Activated T-helper 1 cell treated with anti-CD3 and anti-CD28 coated beads, Interleukin-2, amount 50 U/mL, for 16 hours (primary cell): ENCODE measurements around the gene MMP11.

ENCODE experiments used
- DNase-seq, 2 donors: peaks; one replicate each; pipeline ENCODE4 v3.0.0-alpha.2; 2020; ENCODE audit warnings: low read depth in 1 of 2, low spot score in 1 of 2

Gene MMP11

DNA sequence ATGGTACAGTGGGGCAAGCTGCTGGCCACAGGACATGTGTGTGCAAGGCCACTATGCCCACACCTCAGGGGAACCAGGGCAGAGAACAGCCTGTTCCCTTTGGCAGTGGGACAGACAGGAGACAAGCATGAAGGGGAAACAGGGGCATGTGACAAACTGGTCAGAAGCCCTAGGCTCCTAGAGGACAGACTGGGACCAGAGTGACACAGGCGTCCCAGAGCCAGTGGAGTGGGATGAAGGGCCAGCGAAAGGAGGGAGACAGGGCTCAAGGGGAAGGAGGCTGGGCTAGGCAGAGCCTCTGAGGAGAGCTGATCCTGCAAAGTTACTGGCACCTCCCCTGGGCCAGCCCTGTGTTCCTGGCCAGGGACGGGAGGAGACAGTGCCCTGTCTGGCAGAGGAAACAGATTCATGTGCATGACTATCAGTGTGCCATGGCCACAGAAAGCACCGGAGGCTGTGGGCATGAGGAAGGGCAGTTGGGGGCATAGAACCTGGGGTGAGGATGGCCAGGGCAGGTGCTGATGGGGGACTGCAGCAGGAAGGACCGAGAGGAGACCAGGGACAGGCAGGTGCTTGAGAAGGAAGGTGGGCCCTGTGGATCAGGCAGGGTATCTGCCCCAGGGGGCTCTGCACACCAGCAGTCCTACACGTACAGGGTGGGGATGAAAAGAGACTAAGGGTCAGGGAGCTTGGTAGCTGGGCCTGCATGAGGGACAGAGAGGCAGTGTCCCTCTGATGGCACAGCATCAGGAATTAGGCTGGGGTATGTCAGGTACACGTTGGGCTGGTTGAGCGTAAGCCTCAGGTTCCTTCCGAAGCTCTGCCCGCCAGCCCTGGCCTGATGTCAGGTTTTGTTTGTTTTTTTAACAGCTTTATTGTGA is 56.4 kb downstream of the MMP11 start:
- no peak for DNase-seq

GRCh38 chr22:23829845-23830372 is 57.3 kb downstream of the MMP11 start:
- DNase-seq = no peak

GRCh38 chr22:23831261-23831660 is 58.6 kb downstream of the MMP11 start:
- no peak for DNase-seq

DNA sequence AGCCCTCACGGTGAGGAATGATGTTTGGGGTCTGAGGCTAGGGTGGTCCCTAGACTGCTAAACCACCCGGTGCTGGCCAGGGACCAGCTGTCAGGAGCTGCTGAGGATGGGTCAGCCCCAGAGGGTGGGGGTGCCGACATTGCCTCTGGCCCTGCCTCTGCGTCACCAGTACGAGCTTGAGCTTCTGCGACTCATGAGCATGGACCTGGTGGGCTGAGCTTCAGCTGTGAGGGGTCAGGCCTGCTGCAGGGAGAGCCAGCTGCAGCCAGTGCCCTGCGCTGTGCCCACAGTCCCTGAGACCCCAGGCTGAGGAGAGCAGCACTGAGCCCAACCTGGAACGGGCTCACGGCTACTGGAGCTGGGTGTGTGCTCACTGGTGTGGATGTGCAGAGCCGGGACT is 59.1 kb downstream of the MMP11 start:
- no peak for DNase-seq

DNA sequence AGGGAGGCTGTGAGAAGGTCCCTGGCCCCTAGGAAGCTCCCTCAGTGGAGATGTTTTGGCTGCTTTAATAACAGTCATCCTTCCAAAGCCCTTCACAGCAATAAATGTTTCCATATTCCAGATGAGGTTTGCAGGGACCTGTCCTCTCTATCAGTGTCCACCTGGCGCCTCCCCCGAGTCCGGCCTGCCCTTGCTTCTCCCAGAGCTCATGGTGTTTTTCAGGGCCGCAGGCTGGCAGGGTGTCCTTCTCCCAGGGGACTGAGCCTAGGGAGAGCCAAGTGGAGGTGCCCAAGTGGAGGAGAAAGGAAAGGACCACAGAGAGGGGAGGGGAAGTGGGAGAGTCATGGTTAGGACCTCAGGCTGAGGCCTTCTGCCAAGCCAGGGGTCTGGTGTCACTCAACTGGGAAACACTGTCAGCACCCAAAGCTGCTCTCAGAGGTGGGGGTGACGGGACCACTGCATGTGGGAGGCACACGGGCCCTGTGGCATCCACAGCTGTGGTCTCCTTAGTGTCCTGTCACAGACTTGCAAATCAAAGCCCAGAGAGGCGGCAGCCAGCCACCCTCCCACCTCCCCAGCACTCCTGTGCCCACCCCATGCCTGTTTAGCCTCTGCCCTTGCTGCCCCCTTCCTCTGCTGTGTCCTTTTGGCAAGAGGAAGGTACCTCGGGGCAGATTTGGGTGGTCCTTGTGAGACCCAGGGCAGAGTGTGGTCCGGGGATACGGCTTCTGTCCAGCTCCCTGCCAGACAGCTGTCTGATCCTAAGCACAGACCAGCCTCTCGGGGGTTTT is 59.8 kb downstream of the MMP11 start:
- no peak for DNase-seq

- DNase-seq = no peak
These were observed 60.5 kb downstream of the MMP11 start for GRCh38 chr22:23833017-23833751.
